Upper lobe of left lung (tissue), 4 donors: ENCODE results near the gene RASGRF1.

ENCODE experiments used
- EP300 ChIP-seq, 4 donors: sonication (generic); formaldehyde crosslinking; IDR thresholded peaks; one replicate each; pipeline ENCODE4 v1.5.1; 2017; ENCODE audit warnings: antibody characterized with exemption in 4 of 4, control low read depth in 2 of 4
- POLR2A ChIP-seq, 4 donors: fragments of 450-650 bp; IDR thresholded peaks; one replicate each; pipeline ENCODE4 v1.5.1; 2016 to 2017; ENCODE audit warnings: antibody characterized with exemption in 4 of 4, mild to moderate bottlenecking in 2 of 4
- TF ChIP-seq, protein P1 (sequence below), 6 experiments: fragments of 450-650 bp in 4 of 6; fragments of 200-600 bp in 2 of 6; sonication (generic) in 2 of 6; IDR thresholded peaks; one replicate each; pipeline ENCODE4 v1.5.1; 2016 to 2019; ENCODE audit warnings: antibody characterized with exemption in 6 of 6

GRCh38 chr15:79099692-79100091 is 9.1 kb upstream of the RASGRF1 start:
- TF ChIP-seq, protein P1, sequence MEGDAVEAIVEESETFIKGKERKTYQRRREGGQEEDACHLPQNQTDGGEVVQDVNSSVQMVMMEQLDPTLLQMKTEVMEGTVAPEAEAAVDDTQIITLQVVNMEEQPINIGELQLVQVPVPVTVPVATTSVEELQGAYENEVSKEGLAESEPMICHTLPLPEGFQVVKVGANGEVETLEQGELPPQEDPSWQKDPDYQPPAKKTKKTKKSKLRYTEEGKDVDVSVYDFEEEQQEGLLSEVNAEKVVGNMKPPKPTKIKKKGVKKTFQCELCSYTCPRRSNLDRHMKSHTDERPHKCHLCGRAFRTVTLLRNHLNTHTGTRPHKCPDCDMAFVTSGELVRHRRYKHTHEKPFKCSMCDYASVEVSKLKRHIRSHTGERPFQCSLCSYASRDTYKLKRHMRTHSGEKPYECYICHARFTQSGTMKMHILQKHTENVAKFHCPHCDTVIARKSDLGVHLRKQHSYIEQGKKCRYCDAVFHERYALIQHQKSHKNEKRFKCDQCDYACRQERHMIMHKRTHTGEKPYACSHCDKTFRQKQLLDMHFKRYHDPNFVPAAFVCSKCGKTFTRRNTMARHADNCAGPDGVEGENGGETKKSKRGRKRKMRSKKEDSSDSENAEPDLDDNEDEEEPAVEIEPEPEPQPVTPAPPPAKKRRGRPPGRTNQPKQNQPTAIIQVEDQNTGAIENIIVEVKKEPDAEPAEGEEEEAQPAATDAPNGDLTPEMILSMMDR (IDR thresholded peaks at IDR 0.05), result no peak
- no peak for TF ChIP-seq POLR2A (IDR thresholded peaks at IDR 0.05)
- no peak for TF ChIP-seq EP300 (IDR thresholded peaks at IDR 0.05)
